Measurements from ENCODE around the gene BMP10.

The BMP10 gene

GRCh38 chr2:68857855-68858456, 13.2 kb downstream of the BMP10 start:
- DNase-seq (ENCODE audit: extremely low read depth, insufficient read length), result peak; percentile 22
- no peak for TF ChIP-seq CTCF (IDR thresholded peaks at IDR 0.05; ENCODE audit: insufficient read depth, low read length, poor library complexity, severe bottlenecking)

GRCh38 chr2:68857202-68857845, 13.9 kb downstream of the BMP10 start:
- H3K27me3 ChIP-seq (replicated peaks; ENCODE audit: control insufficient read depth, insufficient read depth, low read length), result no peaks in the 10 kb centered on the region
- no peak overlapping the region for H3K4me3 ChIP-seq (replicated peaks; ENCODE audit: low read depth, low read length)
- DNase-seq (ENCODE audit: extremely low read depth, insufficient read length), result no peak
- no peak for TF ChIP-seq CTCF (IDR thresholded peaks at IDR 0.05; ENCODE audit: insufficient read depth, low read length, poor library complexity, severe bottlenecking)
- no peaks in the 10 kb centered on the region for H3K36me3 ChIP-seq (ENCODE audit: control insufficient read depth, insufficient read depth, low read length)

More at GRCh38 chr2:68857855-68858456, 13.2 kb downstream of the BMP10 start:
- H3K36me3 ChIP-seq (ENCODE audit: control insufficient read depth, insufficient read depth, low read length), result no peaks in the 10 kb centered on the region
- H3K4me3 ChIP-seq (replicated peaks; ENCODE audit: low read depth, low read length), result no peak overlapping the region
- no peaks in the 10 kb centered on the region for H3K27me3 ChIP-seq (replicated peaks; ENCODE audit: control insufficient read depth, insufficient read depth, low read length)

- Histone ChIP-seq H3K36me3 (ENCODE audit: control insufficient read depth, insufficient read depth, low read length) (no peaks in the 10 kb centered on the region), H3K27me3 (replicated peaks; ENCODE audit: control insufficient read depth, insufficient read depth, low read length) (no peaks in the 10 kb centered on the region), H3K4me3 (replicated peaks; ENCODE audit: low read depth, low read length) (no peak overlapping the region)
- TF ChIP-seq CTCF (IDR thresholded peaks at IDR 0.05; ENCODE audit: insufficient read depth, low read length, poor library complexity, severe bottlenecking), result no peak
- DNase-seq (ENCODE audit: extremely low read depth, insufficient read length), result no peak
Measured at GRCh38 chr2:68855550-68855949, 15.6 kb downstream of the BMP10 start.

GRCh38 chr2:68854476-68854875, 16.7 kb downstream of the BMP10 start:
- Histone ChIP-seq H3K36me3 (ENCODE audit: control insufficient read depth, insufficient read depth, low read length) (no peaks in the 10 kb centered on the region), H3K27me3 (replicated peaks; ENCODE audit: control insufficient read depth, insufficient read depth, low read length) (no peaks in the 10 kb centered on the region), H3K4me3 (replicated peaks; ENCODE audit: low read depth, low read length) (no peak overlapping the region)
- no peak for TF ChIP-seq CTCF (IDR thresholded peaks at IDR 0.05; ENCODE audit: insufficient read depth, low read length, poor library complexity, severe bottlenecking)
- DNase-seq (ENCODE audit: extremely low read depth, insufficient read length), result no peak

GRCh38 chr2:68853915-68854314, 17.3 kb downstream of the BMP10 start:
- no peaks in the 10 kb centered on the region for H3K36me3 ChIP-seq (ENCODE audit: control insufficient read depth, insufficient read depth, low read length)
- no peak overlapping the region for H3K4me3 ChIP-seq (replicated peaks; ENCODE audit: low read depth, low read length)
- no peak for TF ChIP-seq CTCF (IDR thresholded peaks at IDR 0.05; ENCODE audit: insufficient read depth, low read length, poor library complexity, severe bottlenecking)
- no peak for DNase-seq (ENCODE audit: extremely low read depth, insufficient read length)
- H3K27me3 ChIP-seq (replicated peaks; ENCODE audit: control insufficient read depth, insufficient read depth, low read length), result no peaks in the 10 kb centered on the region
